HEK293 (cell line): Measurements from ENCODE around the gene CEP85L.

Source experiments
- GLI4 ChIP-seq: fragments of 450-650 bp; formaldehyde crosslinking; IDR thresholded peaks from 2 replicates; pipeline ENCODE4 v1.5.1; 2016; ENCODE audit warnings: missing biosample characterization, missing genetic modification characterization
- GLIS1 ChIP-seq: fragments of 450-650 bp; formaldehyde crosslinking; IDR thresholded peaks from 2 replicates; pipeline ENCODE4 v1.5.1; 2016; ENCODE audit warnings: missing biosample characterization, missing genetic modification characterization
- HIC1 ChIP-seq: fragments of 450-650 bp; formaldehyde crosslinking; IDR thresholded peaks from 2 replicates; pipeline ENCODE4 v1.5.1; 2016; ENCODE audit warnings: missing biosample characterization, missing genetic modification characterization
- PRDM10 ChIP-seq: fragments of 450-650 bp; formaldehyde crosslinking; IDR thresholded peaks from 2 replicates; pipeline ENCODE4 v1.5.1; 2016; ENCODE audit warnings: missing biosample characterization, missing genetic modification characterization
- REST ChIP-seq: fragments of 450-650 bp; formaldehyde crosslinking; IDR thresholded peaks from 2 replicates; pipeline ENCODE4 v1.5.1; 2016; ENCODE audit warnings: missing biosample characterization, missing genetic modification characterization
- SCRT1 ChIP-seq: fragments of 450-650 bp; formaldehyde crosslinking; IDR thresholded peaks from 2 replicates; pipeline ENCODE4 v1.5.1; 2016; ENCODE audit warnings: missing biosample characterization, missing genetic modification characterization, borderline replicate concordance
- SP2 ChIP-seq: fragments of 450-650 bp; formaldehyde crosslinking; IDR thresholded peaks from 2 replicates; pipeline ENCODE4 v1.5.1; 2016; ENCODE audit warnings: missing biosample characterization, missing genetic modification characterization
- ZBTB17 ChIP-seq: fragments of 450-650 bp; formaldehyde crosslinking; IDR thresholded peaks from 2 replicates; pipeline ENCODE4 v1.5.1; 2016; ENCODE audit warnings: missing biosample characterization, missing genetic modification characterization
- ZBTB20 ChIP-seq: fragments of 450-650 bp; formaldehyde crosslinking; IDR thresholded peaks from 2 replicates; pipeline ENCODE4 v1.5.1; 2016; ENCODE audit warnings: missing biosample characterization, missing genetic modification characterization
- ZBTB26 ChIP-seq: fragments of 450-650 bp; formaldehyde crosslinking; optimal IDR thresholded peaks from 2 replicates; pipeline ENCODE3; 2016; ENCODE audit warnings: missing biosample characterization, mild to moderate bottlenecking, missing genetic modification characterization
- ZBTB7A ChIP-seq: fragments of 450-650 bp; formaldehyde crosslinking; IDR thresholded peaks from 2 replicates; pipeline ENCODE4 v1.5.1; 2016; ENCODE audit warnings: low read depth, missing biosample characterization, missing genetic modification characterization
- ZNF10 ChIP-seq: fragments of 450-650 bp; formaldehyde crosslinking; IDR thresholded peaks from 2 replicates; pipeline ENCODE4 v1.5.1; 2017; ENCODE audit warnings: missing biosample characterization, missing genetic modification characterization
- ZNF146 ChIP-seq: fragments of 450-650 bp; formaldehyde crosslinking; IDR thresholded peaks from 2 replicates; pipeline ENCODE4 v1.5.1; 2016; ENCODE audit warnings: missing biosample characterization, missing genetic modification characterization
- ZNF157 ChIP-seq: fragments of 450-650 bp; formaldehyde crosslinking; IDR thresholded peaks from 2 replicates; pipeline ENCODE4 v1.5.1; 2016; ENCODE audit warnings: missing biosample characterization, missing genetic modification characterization
- ZNF24 ChIP-seq: fragments of 450-650 bp; formaldehyde crosslinking; IDR thresholded peaks from 2 replicates; pipeline ENCODE4 v1.5.1; 2016; ENCODE audit warnings: missing biosample characterization, missing genetic modification characterization
- ZNF518A ChIP-seq: fragments of 450-650 bp; formaldehyde crosslinking; conservative IDR thresholded peaks from 2 replicates; pipeline ENCODE4 v1.5.1; 2016; ENCODE audit warnings: low read depth, missing biosample characterization, missing genetic modification characterization
- ZNF623 ChIP-seq: fragments of 450-650 bp; formaldehyde crosslinking; IDR thresholded peaks from 2 replicates; pipeline ENCODE4 v1.5.1; 2016; ENCODE audit warnings: missing biosample characterization, missing genetic modification characterization
- ZNF658 ChIP-seq: fragments of 450-650 bp; formaldehyde crosslinking; IDR thresholded peaks from 2 replicates; pipeline ENCODE4; 2016; ENCODE audit warnings: missing biosample characterization, missing genetic modification characterization
- ZNF660 ChIP-seq: fragments of 450-650 bp; IDR thresholded peaks from 2 replicates; pipeline ENCODE4 v1.5.1; 2018; ENCODE audit warnings: missing biosample characterization, mild to moderate bottlenecking, missing genetic modification characterization
- ZNF692 ChIP-seq: fragments of 450-650 bp; formaldehyde crosslinking; IDR thresholded peaks from 2 replicates; pipeline ENCODE4 v1.5.1; 2016; ENCODE audit warnings: missing biosample characterization, missing genetic modification characterization

The CEP85L gene

GRCh38 chr6:118650582-118651281 lies 659 bp downstream of the CEP85L start (continued):
- TF ChIP-seq ZBTB20 (tag by site-specific recombination) (peak; percentile 90), GLIS1 (tag by site-specific recombination) (no peak), ZNF10 (tag by site-specific recombination) (no peak), SP2 (peak; percentile 79), ZNF692 (no peak; the same call in 1 of the 2 replicates), ZBTB17 (tag by site-specific recombination) (0 out of 2 replicates have a peak, but pooled peaks have one; percentile 4), HIC1 (no peak), PRDM10 (tag by site-specific recombination) (peak; percentile 73), ZNF24 (no peak), REST (tag by site-specific recombination) (peak; percentile 59; the same call in 1 of the 2 replicates), SCRT1 (tag by site-specific recombination) (no peak), ZNF518A (no peak), ZBTB7A (no peak), ZNF623 (tag by site-specific recombination) (no peak), ZNF658 (no peak), GLI4 (tag by site-specific recombination) (no peak), ZBTB26 (tag by site-specific recombination) (peak; percentile 96), ZNF660 (no peak; the same call in 1 of the 2 replicates), ZNF146 (tag by site-specific recombination) (no peak), ZNF157 (tag by site-specific recombination) (no peak)
